Adipocyte (in vitro differentiated cells): ENCODE data around the gene RAB11FIP3.

Experiments
- DNase-seq: peaks from one replicate; pipeline ENCODE4 v3.0.0-alpha.2; 2015; ENCODE audit warnings: low read depth
- H3K27me3 ChIP-seq: replicated peaks from 2 replicates; pipeline ENCODE4 v1.7.0; 2013; ENCODE audit warnings: mild to moderate bottlenecking, low read length, moderate library complexity; ENCODE audit not compliant: control insufficient read depth, insufficient read depth
- H3K36me3 ChIP-seq: 2 replicates; pipeline ENCODE4 v1.7.0; 2013; ENCODE audit warnings: low read length, mild to moderate bottlenecking, moderate library complexity; ENCODE audit not compliant: control insufficient read depth, insufficient read depth, severe bottlenecking
- H3K4me1 ChIP-seq: 2 replicates; pipeline ENCODE4 v1.7.0; 2013; ENCODE audit warnings: mild to moderate bottlenecking, low read length, moderate library complexity; ENCODE audit not compliant: control insufficient read depth, insufficient read depth
- H3K4me3 ChIP-seq: 2 replicates; pipeline ENCODE4 v1.7.0; 2013; ENCODE audit warnings: mild to moderate bottlenecking, low read length, moderate library complexity
- H3K9ac ChIP-seq: 2 replicates; pipeline ENCODE4 v1.7.0; 2013; ENCODE audit warnings: mild to moderate bottlenecking, low read length, moderate library complexity
- H3K9me3 ChIP-seq: 2 replicates; pipeline ENCODE4 v1.7.0; 2013; ENCODE audit warnings: mild to moderate bottlenecking, low read length, moderate library complexity; ENCODE audit not compliant: control insufficient read depth

The RAB11FIP3 gene

DNA sequence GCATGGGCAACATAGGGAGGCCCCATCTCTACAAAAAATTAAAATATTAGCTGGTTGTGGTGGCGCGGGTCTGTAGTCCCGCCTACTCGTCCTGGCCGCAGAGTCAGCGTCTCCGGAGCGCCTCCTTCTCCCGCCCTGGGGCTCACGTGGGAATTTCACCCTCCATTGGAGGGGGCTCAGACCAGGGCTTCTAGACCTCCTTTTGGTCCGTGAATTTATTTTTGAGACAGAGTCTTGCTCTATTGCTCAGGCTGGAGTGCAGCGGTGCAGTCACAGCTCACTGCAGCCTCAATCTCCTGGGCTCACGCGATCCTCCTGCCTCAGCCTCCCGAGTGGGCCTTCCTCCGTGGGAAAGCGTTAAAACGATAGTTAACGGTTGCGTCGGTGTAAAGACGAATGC is 28.8 kb upstream of the RAB11FIP3 start:
- DNase-seq, result peak; percentile 86
- H3K36me3 ChIP-seq, result peaks cover 15% of the 10 kb centered on the region
- H3K9ac ChIP-seq, result peak overlapping the region; percentile 74

DNA sequence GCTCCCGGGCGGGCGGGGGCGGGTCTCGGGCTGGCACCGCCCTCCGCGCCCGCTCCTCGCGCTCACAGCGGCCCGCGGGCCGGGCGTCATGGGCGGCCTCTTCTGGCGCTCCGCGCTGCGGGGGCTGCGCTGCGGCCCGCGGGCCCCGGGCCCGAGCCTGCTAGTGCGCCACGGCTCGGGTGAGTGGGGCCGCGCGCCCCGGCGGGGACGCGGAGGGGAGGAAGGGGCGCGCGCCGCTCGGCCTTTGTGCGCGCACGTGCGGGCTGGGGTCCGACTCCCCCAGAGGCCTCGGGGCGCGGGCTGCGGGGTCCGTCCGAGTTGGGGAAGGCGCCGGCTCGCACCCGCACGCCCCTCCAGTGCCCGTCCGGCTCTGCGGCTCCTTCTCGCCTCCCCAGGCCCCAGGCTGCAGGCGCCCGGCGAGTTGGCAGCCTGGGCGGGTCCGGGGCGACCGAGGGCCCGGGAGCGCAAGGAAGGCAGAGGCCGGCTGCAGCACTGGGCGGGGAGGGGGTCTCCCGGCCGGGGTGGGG is 28.3 kb upstream of the RAB11FIP3 start, which contains the start of gene NME4:
NME4 (plus strand) TSS at position 65 of the 527 bp plus-strand sequence; CDS start at position 89, 24 bp downstream.
- Histone ChIP-seq H3K27me3 (no peaks in the 10 kb centered on the region), H3K9me3 (no peaks in the 10 kb centered on the region), H3K4me3 (peak within 1 kb of the TSS; percentile 79), H3K36me3 (peaks cover 15% of the 10 kb centered on the region), H3K4me1 (peaks cover 25% of the 10 kb centered on the region), H3K9ac (peak within 1 kb of the TSS; percentile 85)
- DNase-seq, result peak; percentile 73

More for the DNA sequence above, 28.8 kb upstream of the RAB11FIP3 start:
- Histone ChIP-seq H3K4me1 (peaks cover 25% of the 10 kb centered on the region), H3K9me3 (no peaks in the 10 kb centered on the region), H3K4me3 (peak overlapping the region; percentile 79), H3K27me3 (no peaks in the 10 kb centered on the region)

DNA sequence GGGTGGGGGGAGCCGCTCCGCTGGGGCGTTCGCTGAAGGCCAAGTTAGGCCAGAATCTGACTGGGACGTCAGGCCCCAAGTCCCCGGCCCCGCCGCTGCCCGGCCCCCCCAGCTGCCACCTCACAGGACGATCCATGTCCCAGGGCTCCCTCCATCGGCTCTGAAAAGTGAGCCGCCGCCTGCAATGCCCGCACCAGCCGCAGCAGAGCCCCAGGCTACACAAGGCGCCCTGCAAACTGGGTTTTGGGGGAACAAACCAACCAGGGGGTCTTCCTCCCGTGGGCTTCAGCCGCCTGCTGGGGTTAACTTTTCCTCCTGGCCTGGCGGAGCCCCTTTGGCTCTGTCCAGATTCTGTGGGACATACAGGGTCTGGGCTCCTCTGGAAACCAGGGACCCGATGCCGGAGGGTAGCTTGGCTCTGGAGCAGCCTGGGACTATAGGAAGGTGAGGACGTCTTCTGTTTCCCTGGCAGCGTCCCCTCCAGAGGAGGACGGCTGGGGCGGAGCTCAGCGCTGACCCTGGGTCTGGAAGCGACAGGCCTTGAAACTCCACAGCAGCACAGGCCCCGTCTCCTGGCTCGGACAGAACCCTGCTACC is 27.6 kb upstream of the RAB11FIP3 start:
- H3K36me3 ChIP-seq, result peaks cover 15% of the 10 kb centered on the region
- no peaks in the 10 kb centered on the region for H3K27me3 ChIP-seq
- peak; percentile 82 for DNase-seq
- H3K4me3 ChIP-seq, result peak overlapping the region; percentile 62
- peaks cover 27% of the 10 kb centered on the region for H3K4me1 ChIP-seq
- no peaks in the 10 kb centered on the region for H3K9me3 ChIP-seq
- H3K9ac ChIP-seq, result peak overlapping the region; percentile 71

DNA sequence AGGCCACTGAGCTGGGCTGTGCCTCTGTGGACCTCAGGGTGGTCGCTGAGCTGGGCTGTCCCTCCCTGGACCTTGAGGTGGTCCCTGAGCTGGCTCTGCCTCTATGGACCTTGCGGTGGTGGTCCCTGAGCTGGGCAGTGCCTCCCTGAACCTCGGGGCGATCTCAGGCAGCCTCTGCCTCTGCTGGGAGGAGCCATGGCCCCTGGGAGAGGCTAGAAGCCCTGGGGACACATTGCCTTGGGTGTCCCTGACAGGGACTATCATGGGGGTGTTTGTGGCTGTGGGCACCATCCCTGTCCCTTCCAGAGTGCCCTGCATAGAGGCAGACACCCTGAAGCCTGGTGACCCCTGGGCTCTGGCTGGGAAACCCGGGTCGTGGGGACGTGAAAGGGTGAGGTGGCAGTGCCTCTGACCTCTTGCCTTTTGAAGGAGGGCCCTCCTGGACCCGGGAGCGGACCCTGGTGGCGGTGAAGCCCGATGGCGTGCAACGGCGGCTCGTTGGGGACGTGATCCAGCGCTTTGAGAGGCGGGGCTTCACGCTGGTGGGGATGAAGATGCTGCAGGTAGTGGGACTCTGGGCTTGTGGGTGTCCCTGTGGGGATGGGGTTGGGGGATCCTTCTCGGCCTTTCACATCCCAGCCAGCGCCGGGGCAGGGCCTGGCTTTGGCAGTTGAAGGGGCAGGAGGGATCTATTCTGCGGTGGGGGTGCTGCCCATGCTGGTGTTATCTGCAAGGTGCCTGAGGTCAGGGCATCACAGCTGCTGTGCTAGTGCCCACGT is 26.7 kb upstream of the RAB11FIP3 start:
- Histone ChIP-seq H3K9ac (peak overlapping the region; percentile 71), H3K4me1 (peaks cover 27% of the 10 kb centered on the region), H3K36me3 (peaks cover 15% of the 10 kb centered on the region), H3K27me3 (no peaks in the 10 kb centered on the region), H3K9me3 (no peaks in the 10 kb centered on the region), H3K4me3 (peak overlapping the region; percentile 62)
- no peak for DNase-seq

DNA sequence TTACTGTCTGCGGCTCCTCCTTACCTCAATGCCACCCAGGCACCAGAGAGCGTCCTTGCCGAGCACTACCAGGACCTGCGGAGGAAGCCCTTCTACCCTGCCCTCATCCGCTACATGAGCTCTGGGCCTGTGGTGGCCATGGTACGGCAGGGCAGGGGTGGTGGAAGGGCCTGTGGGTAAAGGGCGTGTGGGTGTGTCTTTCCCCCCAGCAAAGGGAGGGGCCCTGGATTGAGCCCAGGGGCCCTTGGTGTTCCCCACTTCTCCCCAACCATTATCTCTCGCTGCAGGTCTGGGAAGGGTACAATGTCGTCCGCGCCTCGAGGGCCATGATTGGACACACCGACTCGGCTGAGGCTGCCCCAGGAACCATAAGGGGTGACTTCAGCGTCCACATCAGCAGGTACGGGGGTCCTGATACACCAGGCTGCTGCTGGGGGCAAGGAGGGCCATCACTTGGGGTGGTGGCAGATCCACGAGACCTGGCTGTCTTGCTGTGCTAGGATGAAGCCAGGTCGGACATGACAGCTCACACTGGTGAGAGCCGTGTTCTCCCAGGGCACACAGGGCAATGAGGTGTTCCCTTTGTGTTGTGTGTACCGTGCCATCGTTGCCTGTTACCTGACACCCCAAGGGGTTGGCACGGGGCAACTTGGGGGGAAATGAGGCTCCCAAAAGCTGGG is 26.0 kb upstream of the RAB11FIP3 start:
- peaks cover 27% of the 10 kb centered on the region for H3K4me1 ChIP-seq
- peak overlapping the region; percentile 95 for H3K9ac ChIP-seq
- DNase-seq, result no peak
- no peak overlapping the region for H3K4me3 ChIP-seq
- H3K9me3 ChIP-seq, result no peaks in the 10 kb centered on the region
- H3K36me3 ChIP-seq, result peaks cover 15% of the 10 kb centered on the region
- H3K27me3 ChIP-seq, result no peaks in the 10 kb centered on the region

DNA sequence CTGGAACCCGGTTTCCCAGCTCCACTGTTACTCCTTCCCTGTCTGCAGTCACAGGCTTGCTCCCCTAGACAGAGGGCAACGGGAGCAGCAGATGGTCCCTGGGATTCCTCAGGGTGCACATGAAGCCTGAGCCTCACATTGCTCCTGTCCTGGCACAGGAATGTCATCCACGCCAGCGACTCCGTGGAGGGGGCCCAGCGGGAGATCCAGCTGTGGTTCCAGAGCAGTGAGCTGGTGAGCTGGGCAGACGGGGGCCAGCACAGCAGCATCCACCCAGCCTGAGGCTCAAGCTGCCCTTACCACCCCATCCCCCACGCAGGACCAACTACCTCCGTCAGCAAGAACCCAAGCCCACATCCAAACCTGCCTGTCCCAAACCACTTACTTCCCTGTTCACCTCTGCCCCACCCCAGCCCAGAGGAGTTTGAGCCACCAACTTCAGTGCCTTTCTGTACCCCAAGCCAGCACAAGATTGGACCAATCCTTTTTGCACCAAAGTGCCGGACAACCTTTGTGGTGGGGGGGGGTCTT is 25.3 kb upstream of the RAB11FIP3 start:
- Histone ChIP-seq H3K9me3 (no peaks in the 10 kb centered on the region), H3K36me3 (peaks cover 15% of the 10 kb centered on the region), H3K27me3 (no peaks in the 10 kb centered on the region), H3K9ac (peak overlapping the region; percentile 95), H3K4me3 (peak overlapping the region; percentile 88), H3K4me1 (peaks cover 27% of the 10 kb centered on the region)
- DNase-seq, result no peak

DNA sequence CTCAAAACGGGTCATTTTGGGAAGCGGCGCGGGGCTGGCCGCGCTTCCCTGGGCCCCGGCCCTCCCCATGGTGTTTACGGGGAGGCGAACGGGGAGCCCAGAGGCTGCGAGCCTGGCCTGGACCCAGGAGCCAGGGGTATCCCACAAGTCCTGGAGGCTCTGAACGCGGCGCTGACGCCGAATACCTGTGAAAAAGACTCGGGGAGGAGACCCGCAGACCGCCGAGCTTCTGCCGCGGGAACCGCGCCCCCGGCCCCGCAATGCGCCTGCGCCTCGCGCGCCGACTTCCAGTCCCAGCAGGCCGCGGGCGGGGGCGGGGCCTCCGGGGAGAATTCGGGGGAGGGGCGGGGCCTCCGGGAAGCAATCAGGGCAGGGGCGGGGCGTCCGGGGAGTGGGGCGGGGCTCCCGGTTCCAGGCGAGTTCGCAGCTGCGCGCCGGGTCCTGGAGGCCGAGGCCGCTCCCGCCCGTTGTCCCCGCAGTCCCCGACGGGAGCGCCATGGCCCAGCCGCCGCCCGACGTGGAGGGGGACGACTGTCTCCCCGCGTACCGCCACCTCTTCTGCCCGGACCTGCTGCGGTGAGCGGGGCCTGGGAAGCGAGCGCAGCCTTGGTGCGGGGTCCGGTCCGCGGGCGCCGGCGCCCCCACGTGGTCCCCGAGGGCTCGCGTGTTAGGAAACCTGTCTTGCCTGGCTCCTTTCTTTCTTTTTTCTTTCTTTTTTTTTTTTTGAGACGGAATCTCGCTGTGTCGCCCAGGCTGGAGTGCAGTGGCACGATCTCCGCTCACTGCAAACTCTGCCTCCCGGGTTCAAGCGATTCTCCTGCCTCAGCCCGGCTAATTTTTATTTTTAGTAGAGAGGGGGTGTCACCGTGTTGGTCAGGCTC is 23.7 kb upstream of the RAB11FIP3 start, which contains the start of gene DECR2:
DECR2 (plus strand) TSS at position 418 of the 881 bp plus-strand sequence; CDS start at position 497, 79 bp downstream.
- H3K9ac ChIP-seq, result peak within 1 kb of the TSS; percentile 95

DNA sequence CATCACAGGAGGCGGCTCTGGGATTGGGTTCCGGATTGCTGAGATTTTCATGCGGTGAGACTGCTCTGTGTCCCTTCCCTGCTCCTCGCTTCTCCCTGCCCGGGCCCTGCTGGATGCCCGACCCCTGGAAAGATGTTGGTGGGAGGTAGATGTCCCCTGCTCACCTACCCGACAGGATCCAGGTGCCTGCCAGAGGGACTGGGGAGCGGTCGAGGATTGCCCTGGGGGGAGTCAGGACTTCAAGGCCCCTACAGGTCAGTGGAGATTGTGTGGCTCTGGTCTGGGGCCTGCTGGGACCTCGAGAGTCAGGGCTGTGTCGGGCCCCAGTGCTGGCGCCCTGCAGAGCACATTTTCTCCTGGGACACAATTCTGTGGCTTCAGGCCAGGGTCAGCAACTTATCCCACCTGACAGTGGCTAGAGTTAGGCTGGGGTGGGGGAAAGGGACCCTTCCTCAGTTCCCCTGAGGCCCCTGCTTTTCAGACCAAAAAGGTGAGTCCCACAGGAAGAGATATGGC is 20.4 kb upstream of the RAB11FIP3 start:
- no peak for DNase-seq
- no peak overlapping the region for H3K9ac ChIP-seq
- H3K9me3 ChIP-seq, result no peaks in the 10 kb centered on the region
- peaks cover 11% of the 10 kb centered on the region for H3K36me3 ChIP-seq
- no peak overlapping the region for H3K4me3 ChIP-seq
- no peaks in the 10 kb centered on the region for H3K27me3 ChIP-seq
- H3K4me1 ChIP-seq, result peaks cover 11% of the 10 kb centered on the region

More for the DNA sequence above, 23.7 kb upstream of the RAB11FIP3 start, which contains the start of gene DECR2:
- no peaks in the 10 kb centered on the region for H3K27me3 ChIP-seq
- peaks cover 19% of the 10 kb centered on the region for H3K4me1 ChIP-seq
- peaks cover 15% of the 10 kb centered on the region for H3K36me3 ChIP-seq
- H3K9me3 ChIP-seq, result no peaks in the 10 kb centered on the region
- DNase-seq, result peak; percentile 98
- H3K4me3 ChIP-seq, result peak within 1 kb of the TSS; percentile 88

DNA sequence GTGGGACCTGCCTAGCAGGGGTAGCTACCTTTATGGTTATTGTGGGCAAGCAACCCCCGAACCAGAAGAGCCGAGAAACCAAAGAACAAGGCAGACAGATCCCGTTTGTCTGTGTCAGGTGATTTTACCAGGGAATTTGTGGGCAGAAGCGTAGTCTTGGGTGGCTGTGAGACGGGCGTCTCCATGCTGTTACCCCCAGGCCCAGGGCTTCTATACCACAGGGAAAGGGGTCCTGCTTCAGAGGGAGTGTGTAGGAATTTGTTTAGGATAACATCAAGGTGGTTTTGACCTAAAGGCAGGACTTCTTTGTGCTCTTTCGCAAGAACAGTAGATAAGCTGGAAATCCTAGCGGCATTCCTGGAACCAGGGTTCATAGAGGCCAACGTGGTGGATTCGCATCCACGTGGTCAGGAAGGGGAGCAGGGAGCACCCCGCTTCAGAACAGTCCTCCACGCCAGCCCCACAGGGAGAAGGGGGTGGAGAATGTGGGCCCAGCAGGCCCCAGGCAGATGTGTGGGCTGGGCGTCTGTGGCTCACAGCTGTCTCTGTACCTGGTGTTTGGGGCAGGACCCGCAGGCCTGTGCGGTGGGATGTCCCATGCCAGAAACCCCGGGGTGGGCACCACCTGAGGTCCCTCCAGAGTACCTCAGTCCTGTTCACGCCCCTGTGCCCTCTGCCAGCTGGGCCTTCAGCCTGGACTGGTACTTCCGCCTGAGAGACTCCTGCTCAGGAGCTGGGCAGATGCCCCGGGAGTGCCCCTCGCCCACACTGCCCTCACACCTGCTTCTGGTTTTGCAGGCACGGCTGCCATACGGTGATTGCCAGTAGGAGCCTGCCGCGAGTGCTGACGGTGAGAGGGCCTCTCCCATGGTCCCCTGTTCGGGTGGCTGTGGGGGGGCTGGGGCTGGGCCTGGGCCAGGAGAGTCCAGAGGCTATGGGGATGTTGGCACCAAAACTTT is 19.6 kb upstream of the RAB11FIP3 start:
- H3K36me3 ChIP-seq, result peaks cover 11% of the 10 kb centered on the region
- H3K27me3 ChIP-seq, result no peaks in the 10 kb centered on the region
- DNase-seq, result no peak
- H3K4me3 ChIP-seq, result no peak overlapping the region
- peaks cover 3% of the 10 kb centered on the region for H3K4me1 ChIP-seq
- no peak overlapping the region for H3K9ac ChIP-seq
- H3K9me3 ChIP-seq, result no peaks in the 10 kb centered on the region
